K562 (cell line): Measurements from ENCODE around the gene MED19. TPM values are rescaled to one million over a fixed set of nuclear protein-coding genes. Genes with fewer than 3 reads are reported as not detected.

Experiments used
- C11orf30 ChIP-seq: fragments of 450-650 bp; IDR thresholded peaks from 2 replicates; pipeline ENCODE4 v1.6.1; 2016; ENCODE audit warnings: low read depth, mild to moderate bottlenecking
- CBX1 ChIP-seq: sonication (generic); IDR thresholded peaks from 2 replicates; pipeline ENCODE4 v1.6.1; 2016; ENCODE audit warnings: antibody characterized with exemption, low read depth, mild to moderate bottlenecking
- SMARCC2 ChIP-seq: fragments of 450-650 bp; IDR thresholded peaks from 2 replicates; pipeline ENCODE4 v1.6.1; 2017; ENCODE audit warnings: antibody characterized with exemption, moderate library complexity, mild to moderate bottlenecking, low read depth
- polyA plus RNA-seq, 8 experiments: library from polyadenylated mRNA; depleted of rRNA in 4 of 8; stranded (reverse) in 5 of 8; unstranded in 3 of 8; fragments of >200 nt; fragmentation: Nextera tagmentation in 2 of 8; fragmentation: Illumina TruSeq in 1 of 8; extraction: Ambion mirVana in 2 of 8; extraction: Trizol in 1 of 8; gene quantifications; 2 replicates each; pipeline versions ENCODE4 v1.2.1 to v1.2.3, GENCODE V29; 2011 to 2014; ENCODE audit warnings: inconsistent platforms in 1 of 8, missing spikeins in 1 of 8
- small RNA-seq: library from RNA; depleted of rRNA; stranded (forward); fragments of <200 nt; gene quantifications from one replicate; pipeline ENCODE3, GENCODE V24; 2014
- total RNA-seq, 7 experiments: library from RNA; depleted of rRNA in 6 of 7; stranded (reverse); fragments of >200 nt in 6 of 7; fragmentation: Illumina TruSeq in 2 of 7; extraction: Trizol in 2 of 7; gene quantifications; 2 replicates each; pipeline versions ENCODE4 v1.2.1 to v1.2.3, GENCODE V29; 2011 to 2021; ENCODE audit warnings: low replicate concordance in 1 of 7

The MED19 gene
- total and polyA plus RNA-seq, 9 of the 15 experiments (the other 6 are each of a cell fraction or from before 2014, with no cell fraction given) = 7.3 to 23.5 (median 15.0) TPM

GRCh38 chr11:57656885-57657193 lies 55.2 kb downstream of the MED19 start (continued):
- TF ChIP-seq CBX1 (no peak), SMARCC2 (no peak), C11orf30 (no peak)

Small RNA genes lying within 50 kb of the gene (small RNA-seq; reads per million reads assigned to genes)
- gene TMX2-CTNND1 = not detected

Other genes starting within 250 kb of the MED19 start
Only the 7 nearest of the 12 such genes appear.
- gene YPEL4, start 62.3 kb downstream of the MED19 start, total RNA-seq (2014; rRNA removed) = 0.37 TPM in 1 of 2 replicates, not detected in the other
- 0.16 and 0.22 TPM in 2 replicates for gene YPEL4, start 62.3 kb downstream of the MED19 start, total RNA-seq (2014; rRNA removed; fragmentation: Illumina TruSeq; extraction: Trizol)
- gene YPEL4, start 62.3 kb downstream of the MED19 start, total RNA-seq (2015; rRNA removed; fragmentation: Illumina TruSeq; extraction: Trizol) = 0.07 and 0.08 TPM in 2 replicates
- gene YPEL4, start 62.3 kb downstream of the MED19 start, total RNA-seq (2021) = 0.42 and 0.51 TPM in 2 replicates
- gene YPEL4, start 62.3 kb downstream of the MED19 start, polyA plus RNA-seq (2011; rRNA removed) = 0.91 and 1.4 TPM in 2 replicates
- gene YPEL4, start 62.3 kb downstream of the MED19 start, polyA plus RNA-seq (2014; fragmentation: Illumina TruSeq; extraction: Trizol) = 0.40 and 0.48 TPM in 2 replicates
- gene YPEL4, start 62.3 kb downstream of the MED19 start, polyA plus RNA-seq (2014; fragmentation: Nextera tagmentation; extraction: Ambion mirVana) = under 1 TPM in 1 of 2 experiments, not detected in 1; 0.08 TPM
- 0.40 and 1.1 TPM in 2 replicates for gene YPEL4, start 62.3 kb downstream of the MED19 start, polyA plus RNA-seq (2014; rRNA removed)
- 19.1 and 20.0 TPM in 2 replicates for gene CLP1, start 54.5 kb downstream of the MED19 start, total RNA-seq (2014; rRNA removed)
- 27.8 and 28.6 TPM in 2 replicates for gene CLP1, start 54.5 kb downstream of the MED19 start, total RNA-seq (2014; rRNA removed; fragmentation: Illumina TruSeq; extraction: Trizol)
- gene CLP1, start 54.5 kb downstream of the MED19 start, total RNA-seq (2015; rRNA removed; fragmentation: Illumina TruSeq; extraction: Trizol) = 26.3 and 27.8 TPM in 2 replicates
- 21.5 and 23.7 TPM in 2 replicates for gene CLP1, start 54.5 kb downstream of the MED19 start, total RNA-seq (2021)
- gene CLP1, start 54.5 kb downstream of the MED19 start, polyA plus RNA-seq (2011; rRNA removed) = 22.2 and 31.9 TPM in 2 replicates
- gene CLP1, start 54.5 kb downstream of the MED19 start, polyA plus RNA-seq (2014; fragmentation: Illumina TruSeq; extraction: Trizol) = 24.9 and 30.3 TPM in 2 replicates
- 10 to 100 TPM; 45.6 to 46.2 TPM for gene CLP1, start 54.5 kb downstream of the MED19 start, polyA plus RNA-seq (2014; fragmentation: Nextera tagmentation; extraction: Ambion mirVana)
- gene CLP1, start 54.5 kb downstream of the MED19 start, polyA plus RNA-seq (2014; rRNA removed) = 23.4 and 26.5 TPM in 2 replicates
- 22.5 and 30.0 TPM in 2 replicates for gene ZDHHC5, start 44.1 kb downstream of the MED19 start, total RNA-seq (2014; rRNA removed)
- gene ZDHHC5, start 44.1 kb downstream of the MED19 start, total RNA-seq (2014; rRNA removed; fragmentation: Illumina TruSeq; extraction: Trizol) = 31.3 and 35.6 TPM in 2 replicates
- 35.9 and 37.1 TPM in 2 replicates for gene ZDHHC5, start 44.1 kb downstream of the MED19 start, total RNA-seq (2015; rRNA removed; fragmentation: Illumina TruSeq; extraction: Trizol)
- 46.3 and 51.8 TPM in 2 replicates for gene ZDHHC5, start 44.1 kb downstream of the MED19 start, total RNA-seq (2021)
- 41.6 and 44.7 TPM in 2 replicates for gene ZDHHC5, start 44.1 kb downstream of the MED19 start, polyA plus RNA-seq (2011; rRNA removed)
- gene ZDHHC5, start 44.1 kb downstream of the MED19 start, polyA plus RNA-seq (2014; fragmentation: Illumina TruSeq; extraction: Trizol) = 51.5 and 64.2 TPM in 2 replicates
- 1 to 10 TPM; 3.8 to 8.8 TPM for gene ZDHHC5, start 44.1 kb downstream of the MED19 start, polyA plus RNA-seq (2014; fragmentation: Nextera tagmentation; extraction: Ambion mirVana)
- gene ZDHHC5, start 44.1 kb downstream of the MED19 start, polyA plus RNA-seq (2014; rRNA removed) = 36.4 and 39.1 TPM in 2 replicates
- gene TMX2, start 378 bp upstream of the MED19 start, total RNA-seq (2014; rRNA removed) = 184 and 195 TPM in 2 replicates
- 232 and 235 TPM in 2 replicates for gene TMX2, start 378 bp upstream of the MED19 start, total RNA-seq (2014; rRNA removed; fragmentation: Illumina TruSeq; extraction: Trizol)
- gene TMX2, start 378 bp upstream of the MED19 start, total RNA-seq (2015; rRNA removed; fragmentation: Illumina TruSeq; extraction: Trizol) = 215 and 227 TPM in 2 replicates
- gene TMX2, start 378 bp upstream of the MED19 start, total RNA-seq (2021) = 175 and 176 TPM in 2 replicates
- gene TMX2, start 378 bp upstream of the MED19 start, polyA plus RNA-seq (2011; rRNA removed) = 169 and 192 TPM in 2 replicates
- 243 and 281 TPM in 2 replicates for gene TMX2, start 378 bp upstream of the MED19 start, polyA plus RNA-seq (2014; fragmentation: Illumina TruSeq; extraction: Trizol)
- 100 to 1,000 TPM; 381 to 433 TPM for gene TMX2, start 378 bp upstream of the MED19 start, polyA plus RNA-seq (2014; fragmentation: Nextera tagmentation; extraction: Ambion mirVana)
- gene TMX2, start 378 bp upstream of the MED19 start, polyA plus RNA-seq (2014; rRNA removed) = 218 and 224 TPM in 2 replicates
- 254 and 261 TPM in 2 replicates for gene SELENOH, start 29.3 kb upstream of the MED19 start, total RNA-seq (2014; rRNA removed)
- gene SELENOH, start 29.3 kb upstream of the MED19 start, total RNA-seq (2014; rRNA removed; fragmentation: Illumina TruSeq; extraction: Trizol) = 47.8 and 49.2 TPM in 2 replicates
- 118 and 136 TPM in 2 replicates for gene SELENOH, start 29.3 kb upstream of the MED19 start, total RNA-seq (2015; rRNA removed; fragmentation: Illumina TruSeq; extraction: Trizol)
- 194 and 216 TPM in 2 replicates for gene SELENOH, start 29.3 kb upstream of the MED19 start, total RNA-seq (2021)
- gene SELENOH, start 29.3 kb upstream of the MED19 start, polyA plus RNA-seq (2011; rRNA removed) = 116 and 120 TPM in 2 replicates
- 33.9 and 70.6 TPM in 2 replicates for gene SELENOH, start 29.3 kb upstream of the MED19 start, polyA plus RNA-seq (2014; fragmentation: Illumina TruSeq; extraction: Trizol)
- 10 to 100 TPM; 16.6 to 39.5 TPM for gene SELENOH, start 29.3 kb upstream of the MED19 start, polyA plus RNA-seq (2014; fragmentation: Nextera tagmentation; extraction: Ambion mirVana)
- 278 and 299 TPM in 2 replicates for gene SELENOH, start 29.3 kb upstream of the MED19 start, polyA plus RNA-seq (2014; rRNA removed)
- not detected in 2 replicates for gene BTBD18, start 39.6 kb upstream of the MED19 start, total RNA-seq (2014; rRNA removed)
- gene BTBD18, start 39.6 kb upstream of the MED19 start, total RNA-seq (2014; rRNA removed; fragmentation: Illumina TruSeq; extraction: Trizol) = not detected in 2 replicates
- gene BTBD18, start 39.6 kb upstream of the MED19 start, total RNA-seq (2015; rRNA removed; fragmentation: Illumina TruSeq; extraction: Trizol) = not detected in 2 replicates
- not detected in 2 replicates for gene BTBD18, start 39.6 kb upstream of the MED19 start, total RNA-seq (2021)
- not detected in 2 replicates for gene BTBD18, start 39.6 kb upstream of the MED19 start, polyA plus RNA-seq (2011; rRNA removed)
- gene BTBD18, start 39.6 kb upstream of the MED19 start, polyA plus RNA-seq (2014; fragmentation: Illumina TruSeq; extraction: Trizol) = not detected in 2 replicates
- under 1 TPM in 1 of 2 experiments, not detected in 1; 0.06 TPM for gene BTBD18, start 39.6 kb upstream of the MED19 start, polyA plus RNA-seq (2014; fragmentation: Nextera tagmentation; extraction: Ambion mirVana)
- gene BTBD18, start 39.6 kb upstream of the MED19 start, polyA plus RNA-seq (2014; rRNA removed) = not detected in 2 replicates
- gene CTNND1, start 49.6 kb upstream of the MED19 start, total RNA-seq (2014; rRNA removed) = 38.2 and 48.9 TPM in 2 replicates
- gene CTNND1, start 49.6 kb upstream of the MED19 start, total RNA-seq (2014; rRNA removed; fragmentation: Illumina TruSeq; extraction: Trizol) = 37.4 and 41.7 TPM in 2 replicates
- gene CTNND1, start 49.6 kb upstream of the MED19 start, total RNA-seq (2015; rRNA removed; fragmentation: Illumina TruSeq; extraction: Trizol) = 41.5 and 43.3 TPM in 2 replicates
- gene CTNND1, start 49.6 kb upstream of the MED19 start, total RNA-seq (2021) = 55.0 and 59.4 TPM in 2 replicates
- gene CTNND1, start 49.6 kb upstream of the MED19 start, polyA plus RNA-seq (2011; rRNA removed) = 74.0 and 84.2 TPM in 2 replicates
- gene CTNND1, start 49.6 kb upstream of the MED19 start, polyA plus RNA-seq (2014; fragmentation: Illumina TruSeq; extraction: Trizol) = 47.2 and 54.9 TPM in 2 replicates
- 10 to 100 TPM; 11.1 to 23.8 TPM for gene CTNND1, start 49.6 kb upstream of the MED19 start, polyA plus RNA-seq (2014; fragmentation: Nextera tagmentation; extraction: Ambion mirVana)
- 33.6 and 36.8 TPM in 2 replicates for gene CTNND1, start 49.6 kb upstream of the MED19 start, polyA plus RNA-seq (2014; rRNA removed)